H9 (cell line): Measurements from ENCODE around the gene TEX261. TPM values are rescaled to one million over a fixed set of nuclear protein-coding genes. Genes with fewer than 3 reads are reported as not detected.
A peak's percentile ranks its signal among the peaks of the same experiment; 100 is the strongest.

Experiments used
- DNase-seq: peaks from one replicate; pipeline ENCODE4 v3.0.0-alpha.2; 2017
- H2AFZ ChIP-seq: one replicate; pipeline ENCODE4 v1.6.1; 2013; ENCODE audit warnings: mild to moderate bottlenecking, low read length, control low read depth, moderate library complexity
- H2AK5ac ChIP-seq: 2 replicates; pipeline ENCODE4 v1.6.1; 2013; ENCODE audit warnings: low read length, control low read depth, mixed read lengths; ENCODE audit not compliant: insufficient read length
- H2BK120ac ChIP-seq: one replicate; pipeline ENCODE4 v1.6.1; 2013; ENCODE audit warnings: low read depth, mild to moderate bottlenecking, low read length, control low read depth, inconsistent platforms; ENCODE audit not compliant: poor library complexity, severe bottlenecking
- H2BK12ac ChIP-seq: 2 replicates; pipeline ENCODE4 v1.6.1; 2013; ENCODE audit warnings: low read length, control low read depth, mixed read lengths, low read depth; ENCODE audit not compliant: insufficient read length
- H2BK15ac ChIP-seq: 2 replicates; pipeline ENCODE4 v1.6.1; 2013; ENCODE audit warnings: low read depth, low read length, control low read depth
- H2BK20ac ChIP-seq: one replicate; pipeline ENCODE4 v1.6.1; 2013; ENCODE audit warnings: low read depth, mild to moderate bottlenecking, low read length, control low read depth, inconsistent platforms; ENCODE audit not compliant: poor library complexity, severe bottlenecking
- H2BK5ac ChIP-seq: 2 replicates; pipeline ENCODE4 v1.6.1; 2013; ENCODE audit warnings: low read length, control low read depth, mixed read lengths; ENCODE audit not compliant: insufficient read length
- H3K14ac ChIP-seq: 2 replicates; pipeline ENCODE4 v1.6.1; 2013; ENCODE audit warnings: low read length, control low read depth; ENCODE audit not compliant: insufficient read depth
- H3K18ac ChIP-seq: 2 replicates; pipeline ENCODE4 v1.6.1; 2013; ENCODE audit warnings: low read depth, mild to moderate bottlenecking, mixed read lengths, low read length, control low read depth; ENCODE audit not compliant: insufficient read length
- H3K23ac ChIP-seq: 2 replicates; pipeline ENCODE4 v1.6.1; 2013; ENCODE audit warnings: low read length, control low read depth, mixed read lengths, low read depth; ENCODE audit not compliant: insufficient read length
- H3K23me2 ChIP-seq: 2 replicates; pipeline ENCODE4 v1.6.1; 2013; ENCODE audit warnings: low read depth, mild to moderate bottlenecking, mixed read lengths, low read length, control low read depth; ENCODE audit not compliant: insufficient read length, poor library complexity, severe bottlenecking
- H3K27ac ChIP-seq: 2 replicates; pipeline ENCODE4 v1.5.1; 2013; ENCODE audit warnings: low read length, control low read depth, mixed read lengths, low read depth; ENCODE audit not compliant: insufficient read length
- H3K27me3 ChIP-seq: 2 replicates; pipeline ENCODE4 v1.6.1; 2013; ENCODE audit warnings: low read length, control low read depth, inconsistent platforms; ENCODE audit not compliant: insufficient read depth
- H3K4ac ChIP-seq: 2 replicates; pipeline ENCODE4 v1.6.1; 2013; ENCODE audit warnings: low read depth, mild to moderate bottlenecking, control low read depth, inconsistent platforms, low read length, moderate library complexity
- H3K4me1 ChIP-seq: 2 replicates; pipeline ENCODE4 v1.6.1; 2013; ENCODE audit warnings: low read length, control low read depth, inconsistent platforms; ENCODE audit not compliant: insufficient read depth
- H3K4me2 ChIP-seq: 2 replicates; pipeline ENCODE4 v1.6.1; 2013; ENCODE audit warnings: low read length, control low read depth, mixed read lengths; ENCODE audit not compliant: insufficient read length, insufficient read depth
- H3K56ac ChIP-seq: 2 replicates; pipeline ENCODE4 v1.6.1; 2013; ENCODE audit warnings: low read depth, mild to moderate bottlenecking, mixed read lengths, low read length, control low read depth; ENCODE audit not compliant: insufficient read length
- H3K79me1 ChIP-seq: 2 replicates; pipeline ENCODE4 v1.6.1; 2013; ENCODE audit warnings: low read depth, mild to moderate bottlenecking, moderate library complexity, low read length, control low read depth, inconsistent platforms; ENCODE audit not compliant: insufficient read depth, poor library complexity, severe bottlenecking
- H3K79me2 ChIP-seq: 2 replicates; pipeline ENCODE4 v1.6.1; 2013; ENCODE audit warnings: low read length, control low read depth, inconsistent platforms; ENCODE audit not compliant: insufficient read depth
- H3K9ac ChIP-seq: 2 replicates; pipeline ENCODE4 v1.6.1; 2013; ENCODE audit warnings: low read length, control low read depth, mixed read lengths; ENCODE audit not compliant: insufficient read length; ENCODE audit errors: extremely low read depth
- H3K9me3 ChIP-seq: one replicate; pipeline ENCODE4 v1.6.1; 2013; ENCODE audit warnings: low read depth, low read length, inconsistent platforms; ENCODE audit not compliant: control insufficient read depth
- H3T11ph ChIP-seq: one replicate; pipeline ENCODE4 v1.6.1; 2013; ENCODE audit warnings: mild to moderate bottlenecking, low read length, control low read depth, inconsistent platforms
- H4K20me1 ChIP-seq: one replicate; pipeline ENCODE4 v1.6.1; 2013; ENCODE audit not compliant: control insufficient read depth, insufficient read length, insufficient read depth
- H4K5ac ChIP-seq: 2 replicates; pipeline ENCODE4 v1.6.1; 2013; ENCODE audit warnings: low read depth, mild to moderate bottlenecking, mixed read lengths, low read length, control low read depth; ENCODE audit not compliant: insufficient read length
- H4K8ac ChIP-seq: replicated peaks from 2 replicates; pipeline ENCODE4 v1.6.1; 2013; ENCODE audit warnings: low read length, control low read depth, mixed read lengths, low read depth; ENCODE audit not compliant: insufficient read length
- H4K91ac ChIP-seq: 2 replicates; pipeline ENCODE4 v1.6.1; 2013; ENCODE audit warnings: low read depth, mild to moderate bottlenecking, moderate library complexity, mixed read lengths, low read length, control low read depth; ENCODE audit not compliant: insufficient read length
- H3K27ac Mint-ChIP-seq, 3 experiments: 2 replicates in 2 of 3; 3 replicates in 1 of 3; pipeline ENCODE4 v1.8.0; 2020 to 2021; ENCODE audit warnings: mixed read lengths in 3 of 3, mild to moderate bottlenecking in 1 of 3, moderate library complexity in 1 of 3
- H3K27me3 Mint-ChIP-seq: 2 replicates; pipeline ENCODE4 v1.8.0; 2021; ENCODE audit warnings: low read depth, mild to moderate bottlenecking, moderate library complexity, mixed read lengths
- H3K36me3 Mint-ChIP-seq, 3 experiments: 2 replicates in 2 of 3; 3 replicates in 1 of 3; pipeline ENCODE4 v1.8.0; 2020 to 2021; ENCODE audit warnings: low read depth in 3 of 3, mixed read lengths in 3 of 3; ENCODE audit not compliant: insufficient read depth in 1 of 3
- H3K4me1 Mint-ChIP-seq, 2 experiments: 2 replicates each; pipeline ENCODE4 v1.8.0; 2020; ENCODE audit warnings: mixed read lengths in 2 of 2
- H3K4me3 Mint-ChIP-seq, 2 experiments: 2 replicates in 1 of 2; 3 replicates in 1 of 2; pipeline ENCODE4 v1.8.0; 2020 to 2021; ENCODE audit warnings: mild to moderate bottlenecking in 2 of 2, mixed read lengths in 2 of 2, moderate library complexity in 1 of 2
- H3K9me3 Mint-ChIP-seq, 2 experiments: 2 replicates in 1 of 2; 3 replicates in 1 of 2; pipeline ENCODE4 v1.8.0; 2020; ENCODE audit warnings: mild to moderate bottlenecking in 2 of 2, mixed read lengths in 2 of 2, moderate library complexity in 1 of 2
- CTCF ChIP-seq: fragments of 200-600 bp; sonication (generic); conservative IDR thresholded peaks from 3 replicates; pipeline ENCODE4 v1.8.0; 2021; ENCODE audit warnings: antibody characterized with exemption, mild to moderate bottlenecking
- WGBS: extraction: QIAGEN DNeasy Blood & Tissue Kit; methylation state at CpG from one replicate; pipeline ENCODE4 v1.1.7; 2013; ENCODE audit warnings: missing lambda C conversion rate, low lambda C conversion rate, mixed read lengths; ENCODE audit not compliant: insufficient read length; ENCODE audit errors: extremely low coverage; 5-methylcytosine and 5-hydroxymethylcytosine counted together
- total RNA-seq: library from RNA; stranded (reverse); gene quantifications from 2 replicates; pipeline ENCODE4 v1.2.1, GENCODE V29; 2021

Gene TEX261
- total RNA-seq, 1 experiment from 2014 or later: 19.2 TPM

- Histone ChIP-seq H4K8ac (no peak overlapping the region), H2BK20ac (no peak overlapping the region), H3K23me2 (peaks cover 4% of the 10 kb centered on the region), H3K79me1 (no peaks in the 10 kb centered on the region), H4K91ac (no peak overlapping the region), H3K14ac (no peak overlapping the region), H2BK120ac (no peak overlapping the region), H3K9ac (no peak overlapping the region), H3T11ph (no peak overlapping the region), H3K27ac (no peak overlapping the region), H2AFZ (no peak overlapping the region), H3K56ac (no peak overlapping the region), H2BK15ac (no peak overlapping the region), H3K79me2 (no peaks in the 10 kb centered on the region), H3K4ac (no peak overlapping the region), H3K4me2 (peak overlapping the region; percentile 22), H3K18ac (no peak overlapping the region), H2BK12ac (no peak overlapping the region), H3K23ac (no peak overlapping the region), H4K20me1 (no peaks in the 10 kb centered on the region), H2BK5ac (no peak overlapping the region), H4K5ac (no peak overlapping the region), H2AK5ac (no peak overlapping the region), H3K4me1 (peaks cover 9% of the 10 kb centered on the region; the same call in 1 of the 2 replicates), H3K9me3 (no peaks in the 10 kb centered on the region), H3K27me3 (peaks cover 9% of the 10 kb centered on the region; the same call in 1 of the 2 replicates)
- Mint-ChIP-seq H3K27me3 (peaks cover 78% of the 10 kb centered on the region), H3K4me3 (peak overlapping the region in 1 of 2 experiments; percentile 50; a peak in 3 of 5 replicates), H3K27ac (no peak overlapping the region), H3K9me3 (no peaks in the 10 kb centered on the region; a peak in 2 of 5 replicates), H3K4me1 (peaks cover 47 to 72% of the 10 kb centered on the region in 2 experiments), H3K36me3 (no peaks in the 10 kb centered on the region; a peak in 1 of 7 replicates)
- no peak for TF ChIP-seq CTCF
- DNase-seq: peak; percentile 75
- WGBS: no CpG with 5 or more reads among the region's 30 CpGs
These were observed 55.5 kb downstream of the TEX261 start for GRCh38 chr2:70939001-70939838.
